Ishikawa (cell line): Measurements from ENCODE around the gene ACOD1.

Experiments
- CEBPB ChIP-seq: IDR thresholded peaks from 2 replicates; pipeline ENCODE4 v1.6.1; 2012
- CREB1 ChIP-seq: IDR thresholded peaks from 2 replicates; pipeline ENCODE4 v1.6.1; 2012; ENCODE audit warnings: low read depth
- EGR1 ChIP-seq: IDR thresholded peaks from 2 replicates; pipeline ENCODE4 v1.6.1; 2012
- EP300 ChIP-seq: IDR thresholded peaks from 2 replicates; pipeline ENCODE4 v1.6.1; 2012; ENCODE audit warnings: borderline replicate concordance
- FOXM1 ChIP-seq: IDR thresholded peaks from 2 replicates; pipeline ENCODE4 v1.6.1; 2012; ENCODE audit warnings: low read depth, borderline replicate concordance
- NFIC ChIP-seq: IDR thresholded peaks from 2 replicates; pipeline ENCODE4 v1.6.1; 2012
- RAD21 ChIP-seq: IDR thresholded peaks from 2 replicates; pipeline ENCODE4 v1.6.1; 2012; ENCODE audit warnings: low read depth
- TAF1 ChIP-seq: IDR thresholded peaks from 2 replicates; pipeline ENCODE4 v1.6.1; 2012; ENCODE audit warnings: low read depth, mild to moderate bottlenecking
- TCF12 ChIP-seq: IDR thresholded peaks from 2 replicates; pipeline ENCODE4 v1.6.1; 2012; ENCODE audit warnings: low read depth
- TEAD4 ChIP-seq: IDR thresholded peaks from 2 replicates; pipeline ENCODE4 v1.6.1; 2012
- YY1 ChIP-seq: IDR thresholded peaks from 2 replicates; pipeline ENCODE4 v1.6.1; 2012; ENCODE audit warnings: low read depth
- ZBTB7A ChIP-seq: IDR thresholded peaks from 2 replicates; pipeline ENCODE4 v1.6.1; 2012; ENCODE audit warnings: low read depth
- TF ChIP-seq, protein P1 (sequence below): IDR thresholded peaks from 2 replicates; pipeline ENCODE4 v1.6.1; 2012
- TF ChIP-seq, protein P2 (sequence below): IDR thresholded peaks from 2 replicates; pipeline ENCODE4 v1.6.1; 2012
- TF ChIP-seq, protein P3 (sequence below): IDR thresholded peaks from 2 replicates; pipeline ENCODE4 v1.6.1; 2012; ENCODE audit warnings: low read depth, mild to moderate bottlenecking

Gene ACOD1

DNA sequence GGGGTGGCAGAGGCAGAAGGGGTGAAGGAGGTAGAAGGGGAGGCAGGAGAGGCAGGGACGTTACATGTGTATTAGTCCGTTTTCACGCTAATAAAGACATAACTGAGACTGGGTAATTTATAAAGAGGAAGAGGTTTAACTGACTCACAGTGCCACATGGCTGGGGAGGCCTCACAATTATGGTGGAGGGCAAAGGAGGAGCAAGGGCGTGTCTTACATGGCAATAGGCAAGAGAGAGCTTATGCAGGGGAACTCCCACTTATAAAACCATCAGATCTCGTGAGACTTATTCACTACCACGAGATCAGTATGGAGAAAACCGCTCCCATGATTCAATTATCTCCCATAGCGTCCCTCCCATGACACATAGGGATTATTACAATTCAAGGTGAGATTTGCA, 19.0 kb upstream of the ACOD1 start:
- no peak for TF ChIP-seq RAD21

DNA sequence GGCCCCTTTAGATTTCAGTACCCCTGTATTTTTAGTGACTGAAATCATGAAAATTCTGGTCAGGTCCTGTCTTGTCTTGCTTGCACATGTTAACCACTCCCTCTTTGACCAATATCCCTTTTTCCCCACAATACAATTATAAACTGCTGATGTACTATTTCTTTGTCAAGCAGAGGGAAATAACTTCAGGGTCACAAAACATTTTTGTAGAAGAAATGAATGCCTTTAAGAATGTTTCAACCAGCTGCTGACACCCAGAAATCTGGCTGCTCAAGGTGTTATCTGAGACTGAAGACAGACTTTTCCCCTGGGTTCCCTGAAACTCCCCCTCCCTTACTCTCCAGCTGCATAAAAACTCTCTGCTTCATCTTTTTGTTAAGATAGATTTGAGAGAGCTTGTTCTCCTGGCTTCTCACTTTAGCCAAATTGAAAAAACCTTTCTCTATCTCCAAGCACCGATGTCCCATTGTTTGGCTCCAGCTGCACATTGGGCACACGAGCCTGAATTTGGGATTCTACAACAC, 18.4 kb upstream of the ACOD1 start:
- TF ChIP-seq TEAD4: no peak
- TF ChIP-seq NFIC: no peak
- no peak for TF ChIP-seq YY1
- no peak for TF ChIP-seq FOXM1
- TF ChIP-seq EGR1: no peak
- no peak for TF ChIP-seq RAD21
- TF ChIP-seq, protein P1, sequence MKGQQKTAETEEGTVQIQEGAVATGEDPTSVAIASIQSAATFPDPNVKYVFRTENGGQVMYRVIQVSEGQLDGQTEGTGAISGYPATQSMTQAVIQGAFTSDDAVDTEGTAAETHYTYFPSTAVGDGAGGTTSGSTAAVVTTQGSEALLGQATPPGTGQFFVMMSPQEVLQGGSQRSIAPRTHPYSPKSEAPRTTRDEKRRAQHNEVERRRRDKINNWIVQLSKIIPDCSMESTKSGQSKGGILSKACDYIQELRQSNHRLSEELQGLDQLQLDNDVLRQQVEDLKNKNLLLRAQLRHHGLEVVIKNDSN: no peak
- TF ChIP-seq ZBTB7A: no peak
- TF ChIP-seq, protein P2, sequence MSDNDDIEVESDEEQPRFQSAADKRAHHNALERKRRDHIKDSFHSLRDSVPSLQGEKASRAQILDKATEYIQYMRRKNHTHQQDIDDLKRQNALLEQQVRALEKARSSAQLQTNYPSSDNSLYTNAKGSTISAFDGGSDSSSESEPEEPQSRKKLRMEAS: no peak
- TF ChIP-seq CEBPB: no peak

DNA sequence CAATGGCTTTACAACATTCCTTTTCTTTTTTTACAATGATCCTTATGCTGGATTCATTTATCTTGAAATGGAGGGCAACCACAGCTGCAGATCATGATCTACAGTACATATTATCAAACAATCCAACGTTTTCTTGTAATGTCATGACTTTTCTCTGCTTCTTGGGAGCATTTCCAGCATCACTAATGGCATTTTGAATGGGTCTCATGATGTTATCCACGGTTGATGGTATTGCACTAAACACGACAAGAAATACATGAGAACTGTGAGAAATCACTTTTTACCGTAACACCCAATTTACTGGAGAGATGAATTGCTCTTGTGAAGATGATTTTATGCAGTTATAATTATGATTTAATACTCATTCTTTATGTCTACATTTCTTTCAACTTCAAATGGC, 16.2 kb upstream of the ACOD1 start:
- no peak for TF ChIP-seq RAD21
- no peak for TF ChIP-seq EP300
- no peak for TF ChIP-seq TAF1
- no peak for TF ChIP-seq TCF12
- no peak for TF ChIP-seq YY1
- TF ChIP-seq TEAD4: no peak
- TF ChIP-seq ZBTB7A: no peak
- TF ChIP-seq, protein P2: no peak
- no peak for TF ChIP-seq NFIC
- TF ChIP-seq, protein P1: no peak
- no peak for TF ChIP-seq EGR1
- TF ChIP-seq, protein P3, sequence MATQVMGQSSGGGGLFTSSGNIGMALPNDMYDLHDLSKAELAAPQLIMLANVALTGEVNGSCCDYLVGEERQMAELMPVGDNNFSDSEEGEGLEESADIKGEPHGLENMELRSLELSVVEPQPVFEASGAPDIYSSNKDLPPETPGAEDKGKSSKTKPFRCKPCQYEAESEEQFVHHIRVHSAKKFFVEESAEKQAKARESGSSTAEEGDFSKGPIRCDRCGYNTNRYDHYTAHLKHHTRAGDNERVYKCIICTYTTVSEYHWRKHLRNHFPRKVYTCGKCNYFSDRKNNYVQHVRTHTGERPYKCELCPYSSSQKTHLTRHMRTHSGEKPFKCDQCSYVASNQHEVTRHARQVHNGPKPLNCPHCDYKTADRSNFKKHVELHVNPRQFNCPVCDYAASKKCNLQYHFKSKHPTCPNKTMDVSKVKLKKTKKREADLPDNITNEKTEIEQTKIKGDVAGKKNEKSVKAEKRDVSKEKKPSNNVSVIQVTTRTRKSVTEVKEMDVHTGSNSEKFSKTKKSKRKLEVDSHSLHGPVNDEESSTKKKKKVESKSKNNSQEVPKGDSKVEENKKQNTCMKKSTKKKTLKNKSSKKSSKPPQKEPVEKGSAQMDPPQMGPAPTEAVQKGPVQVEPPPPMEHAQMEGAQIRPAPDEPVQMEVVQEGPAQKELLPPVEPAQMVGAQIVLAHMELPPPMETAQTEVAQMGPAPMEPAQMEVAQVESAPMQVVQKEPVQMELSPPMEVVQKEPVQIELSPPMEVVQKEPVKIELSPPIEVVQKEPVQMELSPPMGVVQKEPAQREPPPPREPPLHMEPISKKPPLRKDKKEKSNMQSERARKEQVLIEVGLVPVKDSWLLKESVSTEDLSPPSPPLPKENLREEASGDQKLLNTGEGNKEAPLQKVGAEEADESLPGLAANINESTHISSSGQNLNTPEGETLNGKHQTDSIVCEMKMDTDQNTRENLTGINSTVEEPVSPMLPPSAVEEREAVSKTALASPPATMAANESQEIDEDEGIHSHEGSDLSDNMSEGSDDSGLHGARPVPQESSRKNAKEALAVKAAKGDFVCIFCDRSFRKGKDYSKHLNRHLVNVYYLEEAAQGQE: no peak
- TF ChIP-seq CREB1: no peak
- no peak for TF ChIP-seq FOXM1
- TF ChIP-seq CEBPB: no peak

DNA sequence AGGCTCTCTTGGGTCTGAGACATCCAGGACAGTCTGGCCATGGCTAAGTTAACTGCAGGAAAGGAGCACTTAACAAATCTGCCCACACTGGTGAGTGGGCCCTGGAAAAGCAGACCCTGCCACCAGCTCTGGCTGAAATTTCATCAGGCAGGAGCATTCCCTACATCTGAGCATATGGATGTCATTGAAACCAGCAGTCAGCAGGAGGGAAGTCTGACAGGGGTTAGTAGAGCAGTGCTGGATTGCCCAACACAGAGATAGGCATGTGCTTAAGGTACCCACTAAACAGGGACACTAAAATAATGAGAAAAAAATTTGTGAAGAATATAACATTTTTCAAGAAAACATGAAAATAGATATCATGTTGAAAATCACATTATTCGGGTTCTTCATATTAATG, 13.6 kb upstream of the ACOD1 start:
- TF ChIP-seq CEBPB (no peak), CREB1 (no peak), EGR1 (no peak), TAF1 (no peak), YY1 (no peak), TCF12 (no peak), TEAD4 (no peak), NFIC (no peak), ZBTB7A (no peak), RAD21 (no peak), FOXM1 (no peak), EP300 (no peak)
- TF ChIP-seq, protein P3: no peak
- TF ChIP-seq, protein P2: no peak
- TF ChIP-seq, protein P1: no peak

DNA sequence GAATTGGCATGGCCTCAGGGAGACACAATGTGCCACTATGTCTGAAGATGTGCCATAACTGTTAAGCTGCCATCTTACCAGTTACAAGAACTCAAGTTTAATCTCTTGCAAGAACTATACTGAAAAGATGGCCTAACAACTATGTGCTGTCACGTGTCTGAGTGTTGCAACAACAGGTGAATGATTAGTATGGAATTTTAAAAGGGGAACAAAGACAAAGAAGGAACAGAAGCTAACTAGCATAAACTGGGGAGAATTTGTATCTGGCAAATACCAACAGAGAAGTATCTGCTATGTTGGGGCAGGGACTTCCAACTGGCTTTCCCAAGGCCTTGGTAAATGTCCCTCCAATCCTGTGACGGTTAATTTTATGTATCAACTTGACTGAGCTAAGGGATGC, 11.5 kb upstream of the ACOD1 start:
- TF ChIP-seq, protein P1: no peak
- no peak for TF ChIP-seq TAF1

DNA sequence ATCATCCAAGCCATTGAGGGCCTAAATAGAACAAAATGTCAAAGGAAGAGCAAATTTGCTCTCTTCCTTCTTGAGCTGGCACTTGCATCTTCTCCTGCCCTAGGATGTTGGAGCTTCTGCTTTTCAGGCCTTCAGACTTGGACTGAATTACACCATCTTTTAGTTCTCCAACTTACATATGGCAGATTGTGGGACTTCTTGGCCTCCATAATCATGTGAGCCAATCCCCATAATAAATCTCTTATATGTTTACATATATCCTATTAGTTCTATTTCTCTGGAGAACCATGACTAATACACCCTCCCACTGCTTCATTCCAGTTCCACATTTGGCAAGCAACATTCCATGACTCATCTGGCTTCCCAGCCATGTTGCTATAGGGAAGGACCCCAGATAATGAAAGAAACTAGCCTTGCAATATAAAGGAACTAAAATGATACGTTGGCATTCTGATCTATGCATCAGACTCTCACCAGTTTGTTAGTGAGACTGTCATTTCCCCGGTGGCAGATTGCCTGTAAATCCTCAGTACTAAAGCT, 11.0 kb upstream of the ACOD1 start:
- TF ChIP-seq EP300: no peak
- no peak for TF ChIP-seq TCF12
- TF ChIP-seq TAF1: no peak
- TF ChIP-seq, protein P3: no peak
- TF ChIP-seq YY1: no peak
- TF ChIP-seq TEAD4: no peak
- TF ChIP-seq, protein P1: no peak
- TF ChIP-seq CREB1: no peak
- TF ChIP-seq ZBTB7A: no peak
- no peak for TF ChIP-seq EGR1
- no peak; the same call in 1 of the 2 replicates for TF ChIP-seq NFIC
- TF ChIP-seq RAD21: no peak
- no peak for TF ChIP-seq FOXM1
- no peak for TF ChIP-seq CEBPB
- TF ChIP-seq, protein P2: no peak
